Osteocyte (in vitro differentiated cells): Measurements from ENCODE around the gene ROBO2. TPM values are rescaled to one million over a fixed set of nuclear protein-coding genes. Genes with fewer than 3 reads are reported as not detected.

Experiments used
- DNase-seq: peaks from one replicate; pipeline ENCODE4 v3.0.0; 2021; ENCODE audit warnings: mixed read lengths; ENCODE audit not compliant: unreplicated experiment; ENCODE audit errors: extremely low spot score
- H3K27ac Mint-ChIP-seq: one replicate; pipeline ENCODE4 v1.8.0; 2021; ENCODE audit warnings: mild to moderate bottlenecking, mixed read lengths; ENCODE audit not compliant: unreplicated experiment
- H3K27me3 Mint-ChIP-seq: one replicate; pipeline ENCODE4 v1.8.0; 2021; ENCODE audit warnings: mixed read lengths; ENCODE audit not compliant: unreplicated experiment
- H3K36me3 Mint-ChIP-seq: one replicate; pipeline ENCODE4 v1.8.0; 2021; ENCODE audit warnings: mixed read lengths; ENCODE audit not compliant: unreplicated experiment
- H3K4me1 Mint-ChIP-seq: one replicate; pipeline ENCODE4 v1.8.0; 2021; ENCODE audit warnings: mixed read lengths; ENCODE audit not compliant: unreplicated experiment
- H3K4me3 Mint-ChIP-seq: one replicate; pipeline ENCODE4 v1.8.0; 2021; ENCODE audit warnings: mild to moderate bottlenecking, moderate library complexity, mixed read lengths; ENCODE audit not compliant: unreplicated experiment
- H3K9me3 Mint-ChIP-seq: one replicate; pipeline ENCODE4 v1.8.0; 2021; ENCODE audit warnings: mixed read lengths; ENCODE audit not compliant: unreplicated experiment
- total RNA-seq: library from RNA; stranded (reverse); gene quantifications from 2 replicates; pipeline ENCODE4 v1.2.1, GENCODE V29; 2021
- TF ChIP-seq, protein P1 (sequence below): fragments of 200-600 bp; sonication (generic); IDR thresholded peaks from 2 replicates; pipeline ENCODE4 v1.5.0; 2021; ENCODE audit warnings: antibody characterized with exemption, mild to moderate bottlenecking, moderate library complexity

Gene ROBO2
- total RNA-seq, 1 donor from 2014 or later = 18.4 TPM

DNA sequence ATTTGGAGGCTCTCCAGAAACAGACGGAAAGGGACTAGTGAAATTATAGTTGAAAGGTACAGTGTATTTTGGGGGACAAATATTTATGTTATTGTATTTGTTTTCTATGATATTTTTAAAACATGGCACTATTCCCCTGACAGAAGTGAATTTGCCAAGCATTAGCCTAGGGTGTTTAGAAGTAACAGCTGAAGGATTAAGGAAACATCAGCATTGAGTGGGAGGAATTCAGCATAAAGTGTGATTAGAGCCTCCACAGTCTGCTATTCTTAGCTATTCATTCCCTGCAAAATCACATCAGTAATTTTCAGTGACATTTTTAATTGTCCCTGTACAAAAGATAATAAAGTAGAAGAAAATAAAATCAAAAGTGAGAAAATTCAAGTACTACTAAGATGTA is 231.4 kb downstream of the ROBO2 start:
- no peak for DNase-seq
- no peaks in the 10 kb centered on the region for H3K4me1 Mint-ChIP-seq
- H3K4me3 Mint-ChIP-seq = no peak overlapping the region
- no peaks in the 10 kb centered on the region for H3K27me3 Mint-ChIP-seq
- H3K36me3 Mint-ChIP-seq = no peaks in the 10 kb centered on the region
- TF ChIP-seq, protein P1, sequence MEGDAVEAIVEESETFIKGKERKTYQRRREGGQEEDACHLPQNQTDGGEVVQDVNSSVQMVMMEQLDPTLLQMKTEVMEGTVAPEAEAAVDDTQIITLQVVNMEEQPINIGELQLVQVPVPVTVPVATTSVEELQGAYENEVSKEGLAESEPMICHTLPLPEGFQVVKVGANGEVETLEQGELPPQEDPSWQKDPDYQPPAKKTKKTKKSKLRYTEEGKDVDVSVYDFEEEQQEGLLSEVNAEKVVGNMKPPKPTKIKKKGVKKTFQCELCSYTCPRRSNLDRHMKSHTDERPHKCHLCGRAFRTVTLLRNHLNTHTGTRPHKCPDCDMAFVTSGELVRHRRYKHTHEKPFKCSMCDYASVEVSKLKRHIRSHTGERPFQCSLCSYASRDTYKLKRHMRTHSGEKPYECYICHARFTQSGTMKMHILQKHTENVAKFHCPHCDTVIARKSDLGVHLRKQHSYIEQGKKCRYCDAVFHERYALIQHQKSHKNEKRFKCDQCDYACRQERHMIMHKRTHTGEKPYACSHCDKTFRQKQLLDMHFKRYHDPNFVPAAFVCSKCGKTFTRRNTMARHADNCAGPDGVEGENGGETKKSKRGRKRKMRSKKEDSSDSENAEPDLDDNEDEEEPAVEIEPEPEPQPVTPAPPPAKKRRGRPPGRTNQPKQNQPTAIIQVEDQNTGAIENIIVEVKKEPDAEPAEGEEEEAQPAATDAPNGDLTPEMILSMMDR = no peak
- H3K9me3 Mint-ChIP-seq = no peaks in the 10 kb centered on the region
- H3K27ac Mint-ChIP-seq = no peak overlapping the region

DNA sequence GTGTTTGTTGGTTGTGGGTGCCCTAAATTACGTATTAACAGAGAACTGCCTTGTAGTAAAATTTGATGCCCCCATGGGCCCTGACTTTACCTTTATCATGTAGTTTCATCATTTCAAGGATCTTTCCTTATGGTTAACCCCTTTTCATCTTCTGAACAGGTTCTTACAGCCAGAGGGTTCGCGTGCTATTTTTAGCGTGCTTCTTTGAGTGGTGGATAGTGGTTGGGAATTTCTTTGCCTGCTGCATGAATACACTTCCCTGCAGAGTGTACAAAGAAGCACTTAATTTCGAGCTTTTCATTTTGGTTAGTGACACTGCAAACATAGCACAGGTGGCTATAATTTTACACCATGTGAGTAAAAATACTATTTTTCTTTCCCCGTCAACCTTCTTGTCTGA is 231.8 kb downstream of the ROBO2 start:
- Mint-ChIP-seq H3K9me3 (no peaks in the 10 kb centered on the region), H3K36me3 (no peaks in the 10 kb centered on the region), H3K27ac (no peak overlapping the region), H3K27me3 (no peaks in the 10 kb centered on the region), H3K4me3 (no peak overlapping the region), H3K4me1 (no peaks in the 10 kb centered on the region)
- TF ChIP-seq, protein P1 = no peak
- no peak for DNase-seq

DNA sequence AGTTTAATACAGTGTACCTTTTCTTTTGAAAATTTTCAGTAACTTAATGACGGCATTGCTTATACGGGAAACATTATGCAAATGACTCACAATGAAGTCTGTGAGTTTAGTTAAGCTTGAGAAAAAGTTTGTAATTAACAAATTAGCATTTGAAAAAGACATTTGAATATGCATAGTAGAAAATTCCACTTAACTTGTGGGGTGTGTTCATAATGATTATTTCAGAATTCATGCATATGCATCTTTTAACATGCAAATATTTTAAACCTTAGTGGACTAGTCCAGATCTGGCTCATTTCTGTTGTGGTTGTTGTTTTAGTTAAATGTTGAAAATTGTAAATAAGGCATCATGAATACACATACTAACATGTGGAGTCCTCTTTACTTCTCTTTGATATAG is 239.4 kb downstream of the ROBO2 start:
- DNase-seq = no peak
- Mint-ChIP-seq H3K4me1 (peaks cover 9% of the 10 kb centered on the region), H3K4me3 (no peak overlapping the region), H3K27me3 (no peaks in the 10 kb centered on the region), H3K9me3 (no peaks in the 10 kb centered on the region), H3K36me3 (no peaks in the 10 kb centered on the region), H3K27ac (no peak overlapping the region)
- TF ChIP-seq, protein P1 = no peak

DNA sequence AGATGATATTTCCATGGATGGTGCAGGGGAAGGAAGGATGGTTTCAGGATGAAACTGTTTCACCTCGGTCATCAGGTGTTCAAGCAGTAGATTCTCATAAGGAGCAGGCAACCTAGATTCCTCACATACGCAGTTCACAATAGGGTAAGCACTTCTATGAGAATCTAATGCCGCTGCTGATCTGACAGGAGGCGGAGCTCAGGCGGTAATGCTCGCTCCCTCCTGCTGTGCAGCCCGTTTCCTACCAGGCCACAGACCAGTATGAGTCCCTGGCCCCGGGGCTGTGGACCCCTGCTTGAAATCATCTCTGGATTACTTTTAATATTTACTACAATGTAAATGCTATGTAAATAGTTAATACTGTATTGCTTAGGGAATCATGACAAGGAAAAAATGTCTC is 241.8 kb downstream of the ROBO2 start:
- no peak for DNase-seq
- Mint-ChIP-seq H3K9me3 (no peaks in the 10 kb centered on the region), H3K4me3 (no peak overlapping the region), H3K27me3 (no peaks in the 10 kb centered on the region), H3K36me3 (no peaks in the 10 kb centered on the region), H3K4me1 (peaks cover 14% of the 10 kb centered on the region), H3K27ac (no peak overlapping the region)
- TF ChIP-seq, protein P1 = no peak

DNA sequence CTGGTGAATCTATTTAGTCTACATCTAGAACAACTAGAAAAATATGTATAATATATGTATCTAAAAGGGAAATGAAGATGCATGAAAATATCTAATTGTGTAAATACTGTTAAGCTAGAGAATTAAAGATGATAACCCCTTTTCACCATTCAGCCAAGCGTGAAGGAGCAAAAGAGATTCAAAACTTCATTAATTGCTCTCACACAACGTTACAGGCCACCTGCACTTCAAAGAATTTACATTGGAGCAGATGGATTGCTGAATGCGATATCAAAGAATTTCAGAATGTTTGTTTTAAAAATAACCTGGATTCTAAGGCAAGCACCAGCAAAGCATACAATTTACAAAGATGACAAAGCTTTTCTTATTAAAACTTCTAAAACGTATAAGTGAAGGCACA is 243.2 kb downstream of the ROBO2 start:
- H3K27me3 Mint-ChIP-seq = no peaks in the 10 kb centered on the region
- no peak overlapping the region for H3K27ac Mint-ChIP-seq
- H3K4me3 Mint-ChIP-seq = no peak overlapping the region
- no peaks in the 10 kb centered on the region for H3K36me3 Mint-ChIP-seq
- TF ChIP-seq, protein P1 = no peak
- no peak for DNase-seq
- H3K4me1 Mint-ChIP-seq = peaks cover 16% of the 10 kb centered on the region
- H3K9me3 Mint-ChIP-seq = no peaks in the 10 kb centered on the region
